Heart right ventricle (tissue), 16 donors: Measurements from ENCODE around the gene ACTL7A. TPM values are rescaled to one million over a fixed set of nuclear protein-coding genes. Genes with fewer than 3 reads are reported as not detected.
A peak's percentile ranks its signal among the peaks of the same experiment; 100 is the strongest.
"Not testable (repeated sequence)": the region's sequence is repeated elsewhere in the genome, so short reads cannot be mapped to it uniquely, and the experiment has no call there.

Experiments
- ATAC-seq, 8 donors: fragments of 200-7000 bp; cut with Tn5 transposase; one replicate each; pipeline ENCODE4 v1.9.1; 2020; ENCODE audit warnings: mild to moderate bottlenecking in 8 of 8, moderate library complexity in 8 of 8, moderate number of reproducible peaks in 1 of 8
- DNase-seq, 2 donors: peaks; one replicate each; pipeline ENCODE4 v3.0.0-alpha.2; 2020
- H3K27ac ChIP-seq, 10 donors: fragments of 200-600 bp; sonication (generic) in 2 of 10; one replicate each; pipeline versions ENCODE4 v1.5.0 to v1.8.0; 2020 to 2022; ENCODE audit warnings: mild to moderate bottlenecking in 3 of 10
- H3K27me3 ChIP-seq, 7 donors: fragments of 200-600 bp; one replicate each; pipeline ENCODE4 v1.8.0; 2021 to 2022; ENCODE audit warnings: mild to moderate bottlenecking in 2 of 7
- H3K36me3 ChIP-seq, 9 donors: fragments of 200-600 bp; sonication (generic) in 1 of 9; one replicate each; pipeline versions ENCODE4 v1.5.0 to v1.8.0; 2020 to 2022; ENCODE audit warnings: mild to moderate bottlenecking in 2 of 9
- H3K4me1 ChIP-seq, 9 donors: fragments of 200-600 bp; sonication (generic) in 1 of 9; one replicate each; pipeline versions ENCODE4 v1.5.0 to v1.8.0; 2020 to 2022; ENCODE audit warnings: mild to moderate bottlenecking in 4 of 9
- H3K4me3 ChIP-seq, 10 donors: fragments of 200-600 bp; sonication (generic) in 2 of 10; one replicate each; pipeline versions ENCODE4 v1.5.0 to v1.8.0; 2020 to 2022; ENCODE audit warnings: mild to moderate bottlenecking in 7 of 10, moderate library complexity in 2 of 10
- H3K9me3 ChIP-seq, 11 donors: fragments of 200-600 bp in 10 of 11; sonication (generic) in 2 of 11; one replicate each; pipeline versions ENCODE4 v1.5.0 to v1.8.0; 2013 to 2022; ENCODE audit warnings: mild to moderate bottlenecking in 2 of 11, control low read depth in 1 of 11, moderate library complexity in 1 of 11
- WGBS, 2 donors: extraction: QIAGEN DNeasy Blood & Tissue Kit; methylation state at CpG; one replicate each; pipeline ENCODE4 v1.1.7; 2013; ENCODE audit warnings: inconsistent platforms in 1 of 2; 5-methylcytosine and 5-hydroxymethylcytosine counted together
- intact Hi-C, 10 donors: fragments of 100-400 bp; cut with DNase I; formaldehyde crosslinking; loops; one replicate each; pipeline versions ENCODE4 v1.11.1 to v1.14.2; 2022
- polyA plus RNA-seq, 2 donors: library from polyadenylated mRNA; stranded (reverse); fragments of 200-250 nt; gene quantifications; one replicate each; pipeline ENCODE4 v1.2.3, GENCODE V29; 2013
- total RNA-seq, 10 donors: library from RNA; stranded (reverse); fragmentation: NEBNext Ultra II Directional in 3 of 10; extraction: Animal tissue kit (Norgen Biotek cat#: 25700) in 3 of 10; gene quantifications; one replicate each; pipeline versions ENCODE4 v1.2.1 to v1.2.4, GENCODE V29; 2021 to 2023
- TF ChIP-seq, protein P1 (sequence below), 9 donors: fragments of 200-600 bp; sonication (generic) in 2 of 9; IDR thresholded peaks; one replicate each; pipeline versions ENCODE4 v1.5.0 to v1.8.0; 2021 to 2022; ENCODE audit warnings: antibody characterized with exemption in 9 of 9, mild to moderate bottlenecking in 5 of 9, moderate library complexity in 1 of 9
- donor health status: Arrhythmogenic right ventricular cardiomyopathy.
- donor health status: ischemic (EF 13 %, LVEDD 7.1; RV severe dilation, severe dysfunction).
- donor health status: healthy with polysubstance abuse.
- donor health status: DM: no; HTN: yes; CAD: no.
- donor health status: DM: no; HTN: no; CAD: no.
- donor health status: ischemic (EF 25% LVEDD 6.9; RV normal size, moderate dysfunction).
- donor health status: ischemic (EF 25% LVEDD 5.7; RV mildly dilated, moderate dysfunction).
- donor health status: healthy.
- donor health status: DM: yes; HTN: yes; CAD: no.
- donor health status: Ischemic cardiomyopathy.
- donor health status: ischemic (EF 35%, LVEDD 5.7; RV mildly dilated, moderate dysfunction).
- donor health status: nonischemic (EF 11% LVEDD 7.7; RV severe dilation, severe dysfunction).
- donor health status: DM: yes; HTN: yes; CAD: no.
- donor health status: PGD.
- donor health status: ischemic (EF 29% LVEDD 5.4; RV normal size, mild dysfunction).
- donor health status: nonischemic (EF 23%, LVEDD 6.1; RV moderate dilation, normal function).

ACTL7A gene
- total and polyA plus RNA-seq, 12 donors, result not detected

DNA sequence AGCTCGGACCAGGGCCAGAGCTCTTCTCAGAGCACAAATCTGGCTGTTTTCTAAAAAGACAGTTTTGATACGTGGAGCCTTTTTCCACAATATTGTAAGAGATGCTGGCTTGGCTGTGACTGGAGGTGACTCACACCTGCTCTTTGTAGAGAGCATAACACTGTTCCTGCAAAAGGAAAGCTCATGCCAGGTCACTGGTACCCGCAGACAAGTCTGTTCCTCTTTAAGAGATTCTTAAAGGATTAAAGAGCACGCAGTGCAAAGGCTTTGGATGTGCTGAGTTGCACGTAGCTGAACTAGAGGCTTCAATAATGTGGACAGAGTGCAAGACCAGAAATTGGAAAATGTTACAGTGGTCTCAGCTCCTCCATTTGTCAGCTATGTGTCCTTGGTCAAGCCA, 25.3 kb upstream of the ACTL7A start:
- intact Hi-C loops, result no loop called here
- ATAC-seq (no peak), DNase-seq (no peak)
- H3K27me3 ChIP-seq, result no peaks in the 10 kb centered on the region
- no peaks in the 10 kb centered on the region for H3K36me3 ChIP-seq
- peaks cover 0 to 6% (median 0%) of the 10 kb centered on the region in 11 donors for H3K9me3 ChIP-seq
- WGBS, 2 donors, result 64 to 76% methylated on average over 5 of the region's 5 CpGs
- TF ChIP-seq, protein P1, sequence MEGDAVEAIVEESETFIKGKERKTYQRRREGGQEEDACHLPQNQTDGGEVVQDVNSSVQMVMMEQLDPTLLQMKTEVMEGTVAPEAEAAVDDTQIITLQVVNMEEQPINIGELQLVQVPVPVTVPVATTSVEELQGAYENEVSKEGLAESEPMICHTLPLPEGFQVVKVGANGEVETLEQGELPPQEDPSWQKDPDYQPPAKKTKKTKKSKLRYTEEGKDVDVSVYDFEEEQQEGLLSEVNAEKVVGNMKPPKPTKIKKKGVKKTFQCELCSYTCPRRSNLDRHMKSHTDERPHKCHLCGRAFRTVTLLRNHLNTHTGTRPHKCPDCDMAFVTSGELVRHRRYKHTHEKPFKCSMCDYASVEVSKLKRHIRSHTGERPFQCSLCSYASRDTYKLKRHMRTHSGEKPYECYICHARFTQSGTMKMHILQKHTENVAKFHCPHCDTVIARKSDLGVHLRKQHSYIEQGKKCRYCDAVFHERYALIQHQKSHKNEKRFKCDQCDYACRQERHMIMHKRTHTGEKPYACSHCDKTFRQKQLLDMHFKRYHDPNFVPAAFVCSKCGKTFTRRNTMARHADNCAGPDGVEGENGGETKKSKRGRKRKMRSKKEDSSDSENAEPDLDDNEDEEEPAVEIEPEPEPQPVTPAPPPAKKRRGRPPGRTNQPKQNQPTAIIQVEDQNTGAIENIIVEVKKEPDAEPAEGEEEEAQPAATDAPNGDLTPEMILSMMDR (IDR thresholded peaks at IDR 0.05), result no peak
- no peak overlapping the region for H3K27ac ChIP-seq
- no peak overlapping the region for H3K4me3 ChIP-seq
- H3K4me1 ChIP-seq, result peaks cover 0 to 13% (median 3%) of the 10 kb centered on the region in 9 donors

DNA sequence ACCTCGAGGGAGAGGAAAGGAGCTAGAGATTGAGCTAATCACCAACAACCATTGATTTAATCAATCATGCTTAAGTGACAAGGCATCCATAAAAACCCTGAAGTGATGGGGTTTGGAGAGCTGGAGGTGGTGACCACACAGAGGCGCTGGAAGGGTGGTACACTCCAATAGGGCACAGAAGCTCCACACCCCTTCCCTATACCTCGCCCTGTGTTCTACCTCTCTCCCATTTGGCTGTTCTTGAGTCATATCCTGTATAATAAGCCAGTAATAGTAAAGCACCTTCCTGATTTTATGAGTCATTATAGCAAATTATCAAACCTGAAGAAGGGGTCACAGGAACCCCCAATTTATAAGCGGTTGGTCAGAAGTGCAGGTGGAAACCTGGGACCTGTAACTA, 24.5 kb upstream of the ACTL7A start:
- DNase-seq (no peak), ATAC-seq (no peak)
- intact Hi-C loops, result no loop called here
- no peak overlapping the region for H3K4me3 ChIP-seq
- H3K27ac ChIP-seq, result no peak overlapping the region
- H3K4me1 ChIP-seq, result peaks cover 0 to 15% (median 3%) of the 10 kb centered on the region in 9 donors
- peaks cover 0 to 6% (median 0%) of the 10 kb centered on the region in 11 donors for H3K9me3 ChIP-seq
- TF ChIP-seq, protein P1 (IDR thresholded peaks at IDR 0.05), result no peak
- 74 to 82% methylated on average over 4 of the region's 4 CpGs for WGBS, 2 donors
- H3K27me3 ChIP-seq, result no peaks in the 10 kb centered on the region
- no peaks in the 10 kb centered on the region for H3K36me3 ChIP-seq

DNA sequence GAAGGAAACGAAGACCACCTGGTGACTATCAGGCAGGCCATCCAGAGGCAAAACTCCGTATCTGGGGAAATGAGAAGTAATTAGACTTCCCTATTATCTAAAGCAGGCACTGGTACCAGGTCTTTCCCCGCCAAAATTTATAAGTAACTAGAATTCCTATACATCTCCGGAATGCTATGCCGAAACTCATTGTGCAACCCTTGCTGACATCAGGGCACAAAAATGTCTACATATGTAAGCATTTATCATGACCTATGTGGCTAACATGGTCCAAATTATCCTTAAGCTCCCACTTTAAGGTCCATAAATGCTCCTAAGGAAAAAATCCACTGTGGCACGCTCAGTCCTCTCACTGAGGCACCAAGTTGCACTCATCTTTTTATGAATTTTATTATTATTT, 24.0 kb upstream of the ACTL7A start:
- peaks cover 0 to 20% (median 3%) of the 10 kb centered on the region in 9 donors for H3K4me1 ChIP-seq
- DNase-seq, result no peak
- 90 to 96% methylated on average over 6 of the region's 6 CpGs for WGBS, 2 donors
- no peaks in the 10 kb centered on the region for H3K36me3 ChIP-seq
- H3K9me3 ChIP-seq, result peaks cover 0 to 6% (median 0%) of the 10 kb centered on the region in 11 donors
- ATAC-seq, result no peak
- no peak overlapping the region for H3K27ac ChIP-seq
- TF ChIP-seq, protein P1 (IDR thresholded peaks at IDR 0.05), result no peak
- intact Hi-C loops, result no loop called here
- no peaks in the 10 kb centered on the region for H3K27me3 ChIP-seq
- no peak overlapping the region for H3K4me3 ChIP-seq

DNA sequence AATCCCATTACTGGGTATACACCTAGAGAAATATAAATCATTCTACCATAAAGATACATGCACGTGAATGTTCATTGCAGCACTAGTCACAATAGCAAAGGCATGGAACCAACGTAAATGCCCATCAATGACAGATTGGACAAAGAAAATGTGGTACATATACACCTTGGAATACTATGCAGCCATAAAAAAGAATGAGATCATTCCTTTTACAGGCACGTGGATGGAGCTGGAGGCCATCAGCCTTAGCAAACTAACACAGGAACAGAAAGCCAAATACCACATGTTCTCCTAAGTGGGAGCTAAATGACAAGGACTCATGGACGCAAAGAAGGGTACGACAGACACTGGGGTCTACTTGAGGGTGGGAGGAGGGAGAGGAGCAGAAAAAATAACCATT, 22.5 kb upstream of the ACTL7A start:
- DNase-seq, ATAC-seq, H3K36me3 ChIP-seq, H3K27ac ChIP-seq, H3K27me3 ChIP-seq, H3K4me3 ChIP-seq, H3K9me3 ChIP-seq, intact Hi-C loops: not testable (repeated sequence)
- peaks cover 0 to 18% (median 3%) of the 10 kb centered on the region in 9 donors for H3K4me1 ChIP-seq
- WGBS, 2 donors, result 92 to 93% methylated on average over 5 of the region's 5 CpGs

DNA sequence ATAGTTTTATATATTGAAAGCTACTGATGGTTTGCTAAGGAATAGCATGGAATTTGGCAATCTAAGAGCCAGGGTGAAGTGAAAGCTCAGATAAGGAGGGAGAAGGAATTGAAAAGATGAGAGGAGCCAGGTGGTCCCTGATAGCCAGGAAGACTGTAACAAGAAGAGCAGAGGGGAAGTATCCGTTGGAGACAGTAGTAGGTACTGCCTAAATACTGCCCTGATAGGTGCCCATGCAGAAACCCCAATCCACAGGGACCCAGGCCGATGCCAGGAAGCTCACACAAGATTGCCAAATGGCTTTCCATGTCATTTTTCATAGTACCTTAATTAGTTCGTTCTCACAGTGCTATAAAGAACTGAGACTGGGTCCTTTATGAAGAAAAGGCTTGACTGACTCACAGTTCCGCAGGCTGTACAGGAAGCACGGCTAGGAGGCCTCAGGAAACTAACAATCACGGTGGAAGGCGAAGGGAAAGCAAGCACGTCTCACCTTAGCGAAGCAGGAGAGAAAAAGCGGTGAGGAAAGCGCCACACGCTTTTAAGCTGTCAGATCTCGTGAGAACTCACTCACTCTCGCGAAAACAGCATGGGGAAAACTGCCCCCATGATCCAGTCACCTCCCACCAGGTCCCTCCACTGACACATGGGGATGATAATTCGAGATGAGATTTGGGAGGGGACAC, 19.3 kb upstream of the ACTL7A start:
- no peaks in the 10 kb centered on the region for H3K36me3 ChIP-seq
- intact Hi-C loops, result no loop called here
- WGBS, 2 donors, result 67 to 70% methylated on average over 16 of the region's 16 CpGs
- no peak for ATAC-seq
- no peaks in the 10 kb centered on the region for H3K27me3 ChIP-seq
- DNase-seq, result no peak
- H3K27ac ChIP-seq, result no peak overlapping the region
- H3K9me3 ChIP-seq, result peaks cover 0 to 6% (median 0%) of the 10 kb centered on the region in 11 donors
- H3K4me1 ChIP-seq, result peaks cover 0 to 7% (median 0%) of the 10 kb centered on the region in 9 donors
- H3K4me3 ChIP-seq, result peak overlapping the region in 1 of 10 donors; percentile 7
- TF ChIP-seq, protein P1 (IDR thresholded peaks at IDR 0.05), result no peak
